Spleen (tissue), 11 donors: ENCODE data around the gene CCDC39. TPM values are rescaled to one million over a fixed set of nuclear protein-coding genes. Genes with fewer than 3 reads are reported as not detected.

ENCODE experiments used
- DNase-seq: peaks from one replicate; pipeline ENCODE4 v3.0.0-alpha.2; 2020
- H3K27ac ChIP-seq, 8 donors: fragments of 200-600 bp; sonication (generic) in 7 of 8; 1 replicate in 4 of 8; 2 replicates in 4 of 8; pipeline versions ENCODE4 v1.5.0 to v1.8.0; 2016 to 2021; ENCODE audit warnings: inconsistent platforms in 4 of 8, mild to moderate bottlenecking in 4 of 8, moderate library complexity in 1 of 8
- H3K27me3 ChIP-seq, 7 donors: fragments of 200-600 bp; sonication (generic) in 6 of 7; replicated peaks in 1 of 7; 1 replicate in 4 of 7; 2 replicates in 3 of 7; pipeline versions ENCODE4 v1.5.0 to v1.8.0; 2016 to 2021; ENCODE audit warnings: inconsistent platforms in 3 of 7, mild to moderate bottlenecking in 1 of 7
- H3K36me3 ChIP-seq, 6 donors: fragments of 200-600 bp; sonication (generic) in 5 of 6; 1 replicate in 4 of 6; 2 replicates in 2 of 6; pipeline versions ENCODE4 v1.5.0 to v1.8.0; 2016 to 2021; ENCODE audit warnings: inconsistent platforms in 2 of 6
- H3K4me1 ChIP-seq, 6 donors: fragments of 200-600 bp; sonication (generic) in 5 of 6; 1 replicate in 3 of 6; 2 replicates in 3 of 6; pipeline versions ENCODE4 v1.5.0 to v1.8.0; 2016 to 2021; ENCODE audit warnings: inconsistent platforms in 3 of 6
- H3K4me3 ChIP-seq, 8 donors: fragments of 200-600 bp; sonication (generic) in 7 of 8; 1 replicate in 4 of 8; 2 replicates in 4 of 8; pipeline versions ENCODE4 v1.5.0 to v1.8.0; 2016 to 2021; ENCODE audit warnings: inconsistent platforms in 4 of 8, mild to moderate bottlenecking in 4 of 8, moderate library complexity in 2 of 8
- H3K9me3 ChIP-seq, 8 donors: fragments of 200-600 bp; sonication (generic) in 7 of 8; 1 replicate in 4 of 8; 2 replicates in 4 of 8; pipeline versions ENCODE4 v1.5.0 to v1.8.0; 2016 to 2021; ENCODE audit warnings: inconsistent platforms in 4 of 8
- POLR2A ChIP-seq, 3 donors: fragments of 450-650 bp; IDR thresholded peaks; one replicate each; pipeline ENCODE4 v1.5.1; 2017; ENCODE audit warnings: antibody characterized with exemption in 3 of 3, mild to moderate bottlenecking in 1 of 3
- POLR2AphosphoS5 ChIP-seq, 3 donors: sonication (generic); formaldehyde crosslinking; IDR thresholded peaks; one replicate each; pipeline ENCODE4 v1.5.1; 2017; ENCODE audit warnings: antibody characterized with exemption in 3 of 3
- WGBS, 5 donors: extraction: QIAGEN DNeasy Blood & Tissue Kit in 3 of 5; methylation state at CpG; one replicate each; pipeline versions ENCODE4 v1.1.5 to v1.1.7; 2013 to 2018; 5-methylcytosine and 5-hydroxymethylcytosine counted together
- intact Hi-C: fragments of 100-400 bp; cut with DNase I; formaldehyde crosslinking; loops from one replicate; pipeline ENCODE4 v1.15.0; 2023; ENCODE audit warnings: low total_unique reads
- polyA plus RNA-seq, 3 donors: library from polyadenylated mRNA; stranded (reverse); fragments of 200-250 nt; gene quantifications; one replicate each; pipeline ENCODE4 v1.2.1, GENCODE V29; 2013
- total RNA-seq, 7 donors: library from RNA; depleted of rRNA in 3 of 7; stranded (reverse); fragments of >200 nt in 3 of 7; fragmentation: NEBNext Ultra II Directional in 4 of 7; extraction: Animal tissue kit (Norgen Biotek cat#: 25700) in 4 of 7; gene quantifications; one replicate each; pipeline versions ENCODE4 v1.1.0 to v1.2.1, GENCODE V29; 2016 to 2021
- TF ChIP-seq, protein P1 (sequence below), 11 experiments: fragments of 200-600 bp in 7 of 11; fragments of 450-650 bp in 4 of 11; sonication (generic) in 4 of 11; IDR thresholded peaks in 8 of 11; conservative IDR thresholded peaks in 3 of 11; 1 replicate in 7 of 11; 2 replicates in 4 of 11; pipeline versions ENCODE4 v1.4.0 to v1.8.0; 2016 to 2021; ENCODE audit warnings: antibody characterized with exemption in 11 of 11, inconsistent platforms in 4 of 11, mild to moderate bottlenecking in 1 of 11
- donor health status: healthy with polysubstance abuse.
- donor health status: DM: no; HTN: no; CAD: no; lungs with moderate emphysema.
- donor health status: DM: no; HTN: no; CAD: no.
- donor health status: Bipolar disorder and iron deficiency.
- donor health status: healthy.
- donor health status: DM: no; HTN: no; CAD: no.
- donor health status: DM: yes; HTN: yes; CAD: no.

Gene CCDC39
- total and polyA plus RNA-seq, 10 donors = 0.11 to 0.34 (median 0.13) TPM; not detected in 7

DNA sequence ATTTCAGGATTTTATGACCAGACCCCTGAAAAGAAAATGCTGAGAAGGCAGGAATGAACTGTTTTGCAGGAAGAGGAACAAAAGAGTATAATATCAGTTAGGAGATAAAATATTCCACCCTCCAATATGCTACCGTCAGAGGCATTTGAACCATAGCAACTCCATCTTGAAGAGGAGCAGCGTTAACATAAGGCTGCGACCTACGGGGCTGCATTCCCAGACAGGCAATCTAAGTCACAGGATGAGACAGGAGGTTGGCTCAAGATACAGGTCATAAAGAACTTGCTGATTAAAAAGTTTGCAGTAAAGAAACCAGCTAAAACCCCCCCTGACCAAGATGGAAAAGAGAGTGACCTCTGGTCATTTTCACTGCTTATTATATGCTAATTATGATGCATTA lies 22.9 kb downstream of the CCDC39 start:
- no peaks in the 10 kb centered on the region for H3K4me1 ChIP-seq
- no peak for DNase-seq
- no peaks in the 10 kb centered on the region for H3K9me3 ChIP-seq
- WGBS, 5 donors = 58 to 70% (median 61%) methylated on average over 4 of the region's 4 CpGs
- TF ChIP-seq, protein P1, sequence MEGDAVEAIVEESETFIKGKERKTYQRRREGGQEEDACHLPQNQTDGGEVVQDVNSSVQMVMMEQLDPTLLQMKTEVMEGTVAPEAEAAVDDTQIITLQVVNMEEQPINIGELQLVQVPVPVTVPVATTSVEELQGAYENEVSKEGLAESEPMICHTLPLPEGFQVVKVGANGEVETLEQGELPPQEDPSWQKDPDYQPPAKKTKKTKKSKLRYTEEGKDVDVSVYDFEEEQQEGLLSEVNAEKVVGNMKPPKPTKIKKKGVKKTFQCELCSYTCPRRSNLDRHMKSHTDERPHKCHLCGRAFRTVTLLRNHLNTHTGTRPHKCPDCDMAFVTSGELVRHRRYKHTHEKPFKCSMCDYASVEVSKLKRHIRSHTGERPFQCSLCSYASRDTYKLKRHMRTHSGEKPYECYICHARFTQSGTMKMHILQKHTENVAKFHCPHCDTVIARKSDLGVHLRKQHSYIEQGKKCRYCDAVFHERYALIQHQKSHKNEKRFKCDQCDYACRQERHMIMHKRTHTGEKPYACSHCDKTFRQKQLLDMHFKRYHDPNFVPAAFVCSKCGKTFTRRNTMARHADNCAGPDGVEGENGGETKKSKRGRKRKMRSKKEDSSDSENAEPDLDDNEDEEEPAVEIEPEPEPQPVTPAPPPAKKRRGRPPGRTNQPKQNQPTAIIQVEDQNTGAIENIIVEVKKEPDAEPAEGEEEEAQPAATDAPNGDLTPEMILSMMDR (IDR thresholded peaks at IDR 0.05 in 8 of 11, conservative IDR thresholded peaks at IDR 0.05 in 3 of 11) = no peak
- TF ChIP-seq POLR2AphosphoS5 (IDR thresholded peaks at IDR 0.05) (no peak), POLR2A (IDR thresholded peaks at IDR 0.05) (no peak)
- no peak overlapping the region for H3K4me3 ChIP-seq
- no peaks in the 10 kb centered on the region for H3K36me3 ChIP-seq
- intact Hi-C loops = no loop called here
- no peak overlapping the region for H3K27ac ChIP-seq
- H3K27me3 ChIP-seq = peaks cover 0 to 17% (median 0%) of the 10 kb centered on the region in 7 donors

GRCh38 chr3:180646187-180646790 lies 33.0 kb downstream of the CCDC39 start:
- H3K27me3 ChIP-seq = peaks cover 0 to 32% (median 0%) of the 10 kb centered on the region in 7 donors
- no peak overlapping the region for H3K4me3 ChIP-seq
- 33 to 57% (median 35%) methylated on average over 1 of the region's 1 CpG for WGBS, 5 donors
- H3K36me3 ChIP-seq = no peaks in the 10 kb centered on the region
- DNase-seq = no peak
- no peak for TF ChIP-seq POLR2AphosphoS5 (IDR thresholded peaks at IDR 0.05)
- TF ChIP-seq, protein P1 (IDR thresholded peaks at IDR 0.05 in 8 of 11, conservative IDR thresholded peaks at IDR 0.05 in 3 of 11) = peak in 2 of 11 experiments; percentile 22 to 37
- no peak for TF ChIP-seq POLR2A (IDR thresholded peaks at IDR 0.05)
- no peaks in the 10 kb centered on the region for H3K4me1 ChIP-seq
- H3K27ac ChIP-seq = no peak overlapping the region
- intact Hi-C loops = no loop called here
- H3K9me3 ChIP-seq = no peaks in the 10 kb centered on the region

- no peaks in the 10 kb centered on the region for H3K4me1 ChIP-seq
- no peak for DNase-seq
- no peak overlapping the region for H3K27ac ChIP-seq
- H3K36me3 ChIP-seq = no peaks in the 10 kb centered on the region
- TF ChIP-seq, protein P1 (IDR thresholded peaks at IDR 0.05 in 8 of 11, conservative IDR thresholded peaks at IDR 0.05 in 3 of 11) = no peak
- TF ChIP-seq POLR2A (IDR thresholded peaks at IDR 0.05) (no peak), POLR2AphosphoS5 (IDR thresholded peaks at IDR 0.05) (no peak)
- no peak overlapping the region for H3K4me3 ChIP-seq
- no peaks in the 10 kb centered on the region for H3K9me3 ChIP-seq
- intact Hi-C loops = no loop called here
- peaks cover 0 to 15% (median 0%) of the 10 kb centered on the region in 7 donors for H3K27me3 ChIP-seq
These were observed 38.3 kb downstream of the CCDC39 start for GRCh38 chr3:180640987-180641386.

GRCh38 chr3:180633722-180634121 lies 45.6 kb downstream of the CCDC39 start:
- Histone ChIP-seq H3K27ac (no peak overlapping the region), H3K27me3 (peaks cover 0 to 35% (median 2%) of the 10 kb centered on the region in 7 donors), H3K4me1 (no peaks in the 10 kb centered on the region), H3K36me3 (no peaks in the 10 kb centered on the region), H3K4me3 (no peak overlapping the region), H3K9me3 (no peaks in the 10 kb centered on the region)
- peak; percentile 64 for DNase-seq
- WGBS, 5 donors = 22 to 47% (median 29%) methylated on average over 2 of the region's 2 CpGs
- TF ChIP-seq POLR2AphosphoS5 (IDR thresholded peaks at IDR 0.05) = no peak
- no peak for TF ChIP-seq POLR2A (IDR thresholded peaks at IDR 0.05)
- TF ChIP-seq, protein P1 (IDR thresholded peaks at IDR 0.05 in 8 of 11, conservative IDR thresholded peaks at IDR 0.05 in 3 of 11) = no peak
- intact Hi-C loops = no loop called here
